NCI-H2107 (cell line): ENCODE measurements around the gene PID1.

Experiments
- DNase-seq: peaks from one replicate; lab custom pipeline; 2025; lab: John Stamatoyannopoulos, UW

The PID1 gene

GRCh38 chr2:229071292-229071976 lies 199.7 kb downstream of the PID1 start:
- DNase-seq = no peak

GRCh38 chr2:229066121-229066715 lies 204.9 kb downstream of the PID1 start:
- no peak for DNase-seq

DNA sequence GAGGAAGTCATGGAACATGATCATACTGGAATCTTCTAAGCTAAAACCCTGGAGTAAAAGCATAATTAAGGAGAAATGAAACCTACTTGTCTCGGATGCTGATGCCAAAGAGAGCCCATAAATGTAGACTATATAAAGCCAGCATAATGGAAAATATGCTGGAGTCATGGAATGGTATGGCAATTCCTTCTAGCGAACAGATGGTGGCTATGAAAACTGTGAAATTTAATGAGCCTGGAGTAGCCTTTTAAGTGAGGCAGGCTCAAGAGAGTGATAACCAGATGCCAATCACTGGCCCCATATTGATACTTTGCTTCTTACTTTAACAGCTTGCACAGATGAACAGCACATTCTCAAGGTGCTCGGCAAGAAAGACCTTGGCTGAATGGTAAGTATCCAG lies 206.3 kb downstream of the PID1 start:
- no peak for DNase-seq

DNA sequence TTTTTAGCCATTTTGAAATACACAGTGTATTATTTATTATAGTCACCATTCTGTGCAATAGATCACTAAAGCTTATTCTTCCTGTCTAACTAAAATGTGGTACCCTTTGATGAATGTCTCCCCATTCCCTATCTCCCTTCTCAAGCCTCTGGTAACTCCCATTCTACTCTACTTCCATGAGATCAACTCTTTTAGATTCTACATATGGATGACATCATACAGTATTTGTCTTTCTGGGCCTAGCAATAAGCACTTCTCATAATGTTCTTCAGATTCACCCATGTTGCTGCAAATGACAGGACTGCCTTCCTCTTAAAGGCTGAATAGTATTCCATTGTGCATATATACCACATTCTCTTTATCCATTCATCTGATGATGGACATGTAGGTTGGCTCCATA lies 210.9 kb downstream of the PID1 start:
- no peak for DNase-seq

- DNase-seq = no peak
Observed at GRCh38 chr2:229059331-229060033, 211.6 kb downstream of the PID1 start.

- no peak for DNase-seq
Observed at GRCh38 chr2:229057976-229058553, 213.0 kb downstream of the PID1 start.

DNA sequence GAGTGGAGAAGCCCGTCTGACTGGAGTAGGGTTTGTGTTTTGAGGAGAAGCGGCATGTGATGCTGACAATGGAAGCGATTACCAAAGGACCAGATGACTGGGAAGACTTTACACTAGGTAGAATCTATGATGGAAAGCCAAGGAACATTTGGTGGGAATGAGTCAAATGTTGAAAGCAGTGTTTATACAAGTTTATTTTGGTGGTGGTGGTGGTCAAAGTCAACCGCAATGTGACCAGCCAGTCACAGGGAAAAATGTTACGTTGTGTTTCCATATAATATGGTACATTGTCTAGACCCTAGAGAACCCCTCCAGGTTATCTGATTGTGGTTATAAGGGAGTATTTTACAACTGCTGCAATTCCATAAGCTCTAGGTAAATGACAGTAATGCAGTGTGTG lies 216.8 kb downstream of the PID1 start:
- DNase-seq = no peak

- no peak for DNase-seq
Observed at GRCh38 chr2:229051798-229052197, 219.3 kb downstream of the PID1 start.

- no peak for DNase-seq
Observed at GRCh38 chr2:229050133-229050532, 221.0 kb downstream of the PID1 start.

GRCh38 chr2:229048134-229048533 lies 223.0 kb downstream of the PID1 start:
- no peak for DNase-seq

GRCh38 chr2:229045671-229046070 lies 225.4 kb downstream of the PID1 start:
- DNase-seq = no peak

DNA sequence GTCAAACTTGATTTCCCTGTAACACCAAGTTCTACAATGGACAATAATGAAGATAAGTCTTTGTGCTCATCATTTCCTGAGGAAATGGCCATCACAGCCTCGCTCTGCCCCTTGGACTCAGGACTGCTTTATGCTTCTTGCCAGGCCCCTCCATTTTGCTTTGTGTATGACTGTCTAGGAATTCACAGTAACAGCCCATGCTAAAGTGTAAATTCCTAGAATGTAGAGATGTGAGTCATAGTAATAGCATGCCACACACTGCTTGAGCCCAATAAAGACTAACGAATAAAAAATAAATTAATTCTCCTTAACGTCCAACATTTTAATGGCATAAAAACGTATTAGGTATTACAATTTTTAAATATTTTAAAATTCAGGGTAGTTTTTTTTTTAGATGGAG lies 226.5 kb downstream of the PID1 start:
- no peak for DNase-seq

DNA sequence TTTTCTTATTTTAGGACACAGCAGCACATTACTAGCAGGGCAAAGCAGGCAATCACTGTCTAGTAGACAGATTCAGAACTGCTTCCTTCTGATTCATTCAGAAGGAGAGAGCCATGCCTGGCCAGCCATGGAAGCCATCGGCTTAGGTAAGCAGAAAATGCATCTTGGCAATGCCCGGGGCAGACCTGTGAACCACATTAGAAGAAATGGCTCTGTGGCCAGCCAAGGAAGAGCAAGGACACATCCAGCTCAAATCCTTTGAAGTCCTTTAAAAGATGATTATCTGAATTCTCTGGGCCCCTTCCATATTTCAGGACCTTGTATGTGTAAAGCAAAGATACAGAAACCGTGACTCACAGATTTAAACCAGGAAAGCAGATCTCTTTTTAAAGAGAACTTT lies 227.4 kb downstream of the PID1 start:
- DNase-seq = no peak

GRCh38 chr2:229042349-229042748 lies 228.7 kb downstream of the PID1 start:
- no peak for DNase-seq

- no peak for DNase-seq
Observed at GRCh38 chr2:229041691-229042090, 229.4 kb downstream of the PID1 start.

DNA sequence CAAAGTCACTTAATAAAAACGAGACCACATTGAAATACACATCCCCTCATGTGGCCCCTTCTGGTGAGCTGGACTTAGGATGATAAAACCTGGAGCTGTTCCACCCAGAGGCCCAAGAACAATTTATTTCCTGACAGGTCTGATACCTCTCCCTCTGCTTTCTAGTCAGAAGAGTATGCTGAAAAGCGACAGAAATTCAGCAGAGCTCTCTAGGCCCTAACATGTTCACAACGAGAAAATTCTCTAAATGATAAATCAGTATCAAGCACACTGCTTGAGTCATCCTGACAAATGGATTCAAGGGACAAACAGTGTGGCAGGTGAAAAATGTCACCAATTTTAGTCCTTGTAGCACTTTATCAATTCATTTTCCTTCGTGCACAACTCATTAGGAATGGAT lies 233.5 kb downstream of the PID1 start:
- DNase-seq = no peak

DNA sequence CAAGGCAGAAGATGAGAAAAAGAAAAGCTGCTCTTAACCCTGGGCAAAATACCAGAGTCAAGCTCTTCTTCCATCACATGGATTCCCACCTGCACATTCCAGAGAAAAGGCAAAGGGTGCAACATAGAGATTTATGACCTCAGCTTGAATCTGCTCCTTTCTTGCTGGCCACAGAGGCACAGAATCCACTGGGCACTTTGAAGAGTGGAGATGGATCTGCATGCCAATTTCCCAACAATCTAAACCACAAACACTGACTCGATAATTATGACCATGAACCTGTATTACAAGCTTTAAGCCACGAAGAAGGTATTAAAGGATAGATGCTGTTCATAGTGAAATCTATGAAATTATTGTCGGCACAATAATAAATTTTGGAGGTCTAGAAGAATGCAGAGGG lies 237.3 kb downstream of the PID1 start:
- DNase-seq = no peak

DNA sequence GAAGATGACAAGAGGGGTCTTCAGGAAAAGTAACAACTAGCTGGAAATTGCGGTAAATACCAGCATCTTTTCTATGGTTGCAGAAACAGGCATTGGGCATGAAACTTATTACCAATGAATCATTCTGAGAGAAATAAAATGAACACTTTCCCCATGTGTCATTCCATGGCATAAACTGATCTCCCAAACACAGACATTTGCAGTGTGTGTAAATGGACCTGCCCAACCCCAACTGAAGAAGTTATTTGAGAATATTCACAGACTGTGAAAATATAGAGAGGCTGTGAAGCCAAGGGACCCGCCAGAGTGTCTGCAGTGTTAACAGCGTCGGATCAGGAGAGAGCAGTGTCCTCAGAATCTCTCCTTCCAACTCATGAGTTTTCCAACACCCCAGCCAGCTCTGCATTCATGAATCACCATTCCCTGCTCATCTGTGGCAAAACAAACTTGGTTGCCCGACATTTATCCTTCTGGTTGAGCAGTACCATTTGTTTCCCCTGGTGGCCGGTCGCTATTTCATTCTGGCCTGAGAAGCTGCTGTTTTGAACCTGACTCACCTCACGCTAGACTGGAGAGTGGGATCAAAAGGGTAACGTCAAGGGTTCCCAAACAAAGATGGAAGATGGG lies 238.4 kb downstream of the PID1 start:
- no peak for DNase-seq

DNA sequence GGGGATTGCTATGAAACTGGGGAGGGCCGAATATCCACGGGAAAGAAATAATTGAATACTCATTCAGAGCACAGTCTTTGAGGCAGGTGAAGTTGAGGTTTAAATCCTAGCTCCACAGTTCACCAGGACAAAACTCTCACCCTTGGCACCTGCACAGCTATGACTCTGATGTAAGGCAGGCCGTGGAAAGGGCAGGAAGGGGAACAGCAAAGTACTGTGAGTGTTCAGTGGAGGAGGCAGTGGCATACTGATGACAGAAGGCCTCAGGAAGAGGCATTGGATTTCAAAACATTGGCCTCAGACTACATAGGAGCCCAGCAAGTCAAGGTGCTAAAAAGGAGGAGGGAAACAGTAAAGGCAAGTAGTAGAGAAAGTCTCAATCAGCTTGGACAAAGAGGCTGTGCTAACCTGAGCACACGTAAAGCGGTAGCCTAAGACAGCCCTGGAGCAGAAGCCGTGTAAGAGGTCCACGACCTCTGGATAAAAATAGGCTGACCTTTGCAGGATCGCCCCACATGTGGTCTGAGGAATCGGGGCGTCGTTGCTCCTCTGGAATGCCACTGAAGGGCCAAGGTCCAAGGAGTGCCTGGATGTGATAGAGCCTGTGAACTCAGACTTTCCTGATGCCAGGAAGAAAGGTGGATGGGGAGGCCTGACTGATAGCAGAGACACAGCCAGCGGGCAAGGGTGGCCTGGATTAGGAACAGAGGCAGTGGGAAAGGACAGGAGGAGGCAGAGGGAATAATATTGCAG lies 243.6 kb downstream of the PID1 start:
- DNase-seq = no peak

GRCh38 chr2:229025653-229026052 lies 245.4 kb downstream of the PID1 start:
- DNase-seq = no peak

- no peak for DNase-seq
Observed at GRCh38 chr2:229022652-229023051, 248.4 kb downstream of the PID1 start.

DNA sequence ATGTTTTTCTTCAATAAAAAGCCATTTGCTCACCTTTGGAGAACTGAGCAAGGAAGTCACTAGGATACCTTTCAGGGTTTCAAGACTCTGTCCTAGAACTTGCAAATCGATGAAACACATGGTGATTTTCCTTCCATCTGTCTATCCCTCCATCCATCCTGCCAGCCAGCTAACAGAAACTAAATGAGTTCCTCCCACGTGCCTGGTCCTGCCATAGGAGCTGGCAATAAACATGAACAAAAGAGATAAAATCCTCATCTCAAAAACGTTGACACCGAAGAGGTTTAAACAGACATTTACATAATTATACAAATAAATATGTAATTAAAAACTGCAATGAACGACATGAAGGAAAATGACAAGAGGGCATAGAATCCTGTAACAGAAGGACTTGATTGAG lies 249.0 kb downstream of the PID1 start:
- no peak for DNase-seq
